HepG2 (cell line): ENCODE results near the gene UBE2O. TPM values are rescaled to one million over a fixed set of nuclear protein-coding genes. Genes with fewer than 3 reads are reported as not detected.

Experiments
- HIVEP1 ChIP-seq: sonication (generic); formaldehyde crosslinking; IDR thresholded peaks from 2 replicates; pipeline ENCODE4 v1.4.0; 2020; ENCODE audit warnings: mild to moderate bottlenecking, missing genetic modification reagents
- SOX6 ChIP-seq, 2 experiments: fragments of 450-650 bp in 1 of 2; sonication (generic) in 1 of 2; formaldehyde crosslinking in 1 of 2; IDR thresholded peaks; 2 replicates each; pipeline versions ENCODE4 v1.4.0 to v1.6.1; 2017 to 2020; ENCODE audit warnings: antibody characterized with exemption in 1 of 2, mild to moderate bottlenecking in 1 of 2, missing genetic modification reagents in 1 of 2
- ZBTB4 ChIP-seq: sonication (generic); formaldehyde crosslinking; IDR thresholded peaks from 2 replicates; pipeline ENCODE4 v1.4.0; 2020; ENCODE audit warnings: missing genetic modification reagents, mild to moderate bottlenecking, borderline replicate concordance
- ZFP36L2 ChIP-seq: sonication (generic); formaldehyde crosslinking; IDR thresholded peaks from 2 replicates; pipeline ENCODE4 v1.4.0; 2020; ENCODE audit warnings: missing genetic modification reagents
- ZNF639 ChIP-seq: conservative IDR thresholded peaks from 2 replicates; pipeline ENCODE4 v1.6.1; 2018; ENCODE audit warnings: missing genetic modification reagents
- ZNF75D ChIP-seq: sonication (generic); formaldehyde crosslinking; IDR thresholded peaks from 2 replicates; pipeline ENCODE4 v1.8.1; 2023; ENCODE audit warnings: missing genetic modification reagents, mild to moderate bottlenecking, borderline replicate concordance
- polyA plus RNA-seq, 8 experiments: library from polyadenylated mRNA; depleted of rRNA in 3 of 8; stranded (reverse) in 7 of 8; unstranded in 1 of 8; fragments of >200 nt; fragmentation: Illumina TruSeq in 4 of 8; extraction: Trizol in 4 of 8; gene quantifications; 2 replicates each; pipeline versions ENCODE4 v1.2.1 to v1.2.3, GENCODE V29; 2011 to 2016; ENCODE audit warnings: low read depth in 4 of 8, missing spikeins in 1 of 8, mixed read lengths in 1 of 8; ENCODE audit not compliant: insufficient read depth in 1 of 8
- total RNA-seq, 5 experiments: library from RNA; depleted of rRNA; stranded (reverse); fragments of >200 nt; fragmentation: Illumina TruSeq; extraction: Trizol; gene quantifications; 2 replicates each; pipeline ENCODE4 v1.2.3, GENCODE V29; 2016; ENCODE audit warnings: low read depth in 1 of 5
- TF ChIP-seq, protein P1 (sequence below): sonication (generic); formaldehyde crosslinking; IDR thresholded peaks from 2 replicates; pipeline ENCODE4 v1.9.0; 2022; ENCODE audit warnings: low read depth, missing genetic modification reagents
- TF ChIP-seq, protein P2 (sequence below): sonication (generic); formaldehyde crosslinking; IDR thresholded peaks from 2 replicates; pipeline ENCODE4 v1.4.0; 2020; ENCODE audit warnings: mild to moderate bottlenecking, missing genetic modification reagents, borderline replicate concordance
- TF ChIP-seq, protein P3 (sequence below), 2 experiments: sonication (generic) in 1 of 2; formaldehyde crosslinking in 1 of 2; IDR thresholded peaks; 2 replicates each; pipeline versions ENCODE4 v1.4.0 to v1.6.1; 2016 to 2020; ENCODE audit warnings: borderline replicate concordance in 1 of 2, low read depth in 1 of 2, mild to moderate bottlenecking in 1 of 2, missing genetic modification reagents in 1 of 2

Gene UBE2O
- total and polyA plus RNA-seq, 2 of the 13 experiments (the other 11 are each of a cell fraction or from before 2014, with no cell fraction given): 21.5 to 23.5 TPM

DNA sequence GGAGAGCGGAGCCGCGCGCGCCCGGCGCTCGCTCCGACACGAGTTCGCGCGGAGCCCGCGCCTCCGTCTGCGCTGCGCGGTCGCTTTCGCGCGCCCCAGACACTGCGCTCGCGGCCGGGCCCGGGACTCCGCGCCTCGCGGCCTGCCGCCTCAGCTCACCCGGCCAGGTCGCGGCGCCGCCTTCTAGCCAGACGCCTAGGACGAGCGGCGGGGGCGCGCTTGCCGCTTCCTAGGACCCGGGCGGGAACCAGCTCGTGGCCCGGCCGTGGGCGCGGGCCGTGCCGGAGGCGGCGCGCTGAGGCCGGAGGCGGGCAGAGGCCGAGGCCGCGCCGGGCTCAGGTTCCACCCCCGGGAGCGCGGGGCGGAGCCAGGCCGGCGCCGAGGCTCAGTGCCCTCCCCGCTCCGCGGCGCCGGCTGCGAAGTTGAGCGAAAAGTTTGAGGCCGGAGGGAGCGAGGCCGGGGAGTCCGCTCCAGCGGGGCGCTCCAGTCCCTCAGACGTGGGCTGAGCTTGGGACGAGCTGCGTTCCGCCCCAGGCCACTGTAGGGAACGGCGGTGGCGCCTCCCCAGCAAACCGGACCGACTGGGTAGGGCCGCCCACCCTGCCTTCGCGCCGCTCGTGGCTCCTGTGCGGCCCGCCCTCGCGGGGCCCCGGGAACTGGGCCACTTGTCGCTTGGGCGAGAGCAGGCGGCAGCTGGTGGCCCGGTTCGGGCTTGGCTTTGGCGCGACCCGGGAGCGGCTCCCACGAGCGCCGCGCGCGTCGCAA lies 68.5 kb downstream of the UBE2O start, which contains the start of gene SPHK1 (continued):
- TF ChIP-seq, protein P1, sequence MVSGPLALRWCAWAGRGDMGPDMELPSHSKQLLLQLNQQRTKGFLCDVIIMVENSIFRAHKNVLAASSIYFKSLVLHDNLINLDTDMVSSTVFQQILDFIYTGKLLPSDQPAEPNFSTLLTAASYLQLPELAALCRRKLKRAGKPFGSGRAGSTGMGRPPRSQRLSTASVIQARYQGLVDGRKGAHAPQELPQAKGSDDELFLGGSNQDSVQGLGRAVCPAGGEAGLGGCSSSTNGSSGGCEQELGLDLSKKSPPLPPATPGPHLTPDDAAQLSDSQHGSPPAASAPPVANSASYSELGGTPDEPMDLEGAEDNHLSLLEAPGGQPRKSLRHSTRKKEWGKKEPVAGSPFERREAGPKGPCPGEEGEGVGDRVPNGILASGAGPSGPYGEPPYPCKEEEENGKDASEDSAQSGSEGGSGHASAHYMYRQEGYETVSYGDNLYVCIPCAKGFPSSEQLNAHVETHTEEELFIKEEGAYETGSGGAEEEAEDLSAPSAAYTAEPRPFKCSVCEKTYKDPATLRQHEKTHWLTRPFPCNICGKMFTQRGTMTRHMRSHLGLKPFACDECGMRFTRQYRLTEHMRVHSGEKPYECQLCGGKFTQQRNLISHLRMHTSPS (CRISPR knock-in tag): peak; percentile 31; the same call in 1 of the 2 replicates
- TF ChIP-seq ZNF639 (peak; percentile 58; the same call in 1 of the 2 replicates), SOX6 (IDR thresholded peaks at IDR 0.05) (no peak), SOX6 (CRISPR knock-in tag; IDR thresholded peaks at IDR 0.05) (no peak), ZFP36L2 (CRISPR knock-in tag) (no peak), ZNF75D (CRISPR knock-in tag) (no peak), ZBTB4 (CRISPR knock-in tag) (no peak), HIVEP1 (CRISPR knock-in tag) (no peak; the same call in 1 of the 2 replicates)
- TF ChIP-seq, protein P2, sequence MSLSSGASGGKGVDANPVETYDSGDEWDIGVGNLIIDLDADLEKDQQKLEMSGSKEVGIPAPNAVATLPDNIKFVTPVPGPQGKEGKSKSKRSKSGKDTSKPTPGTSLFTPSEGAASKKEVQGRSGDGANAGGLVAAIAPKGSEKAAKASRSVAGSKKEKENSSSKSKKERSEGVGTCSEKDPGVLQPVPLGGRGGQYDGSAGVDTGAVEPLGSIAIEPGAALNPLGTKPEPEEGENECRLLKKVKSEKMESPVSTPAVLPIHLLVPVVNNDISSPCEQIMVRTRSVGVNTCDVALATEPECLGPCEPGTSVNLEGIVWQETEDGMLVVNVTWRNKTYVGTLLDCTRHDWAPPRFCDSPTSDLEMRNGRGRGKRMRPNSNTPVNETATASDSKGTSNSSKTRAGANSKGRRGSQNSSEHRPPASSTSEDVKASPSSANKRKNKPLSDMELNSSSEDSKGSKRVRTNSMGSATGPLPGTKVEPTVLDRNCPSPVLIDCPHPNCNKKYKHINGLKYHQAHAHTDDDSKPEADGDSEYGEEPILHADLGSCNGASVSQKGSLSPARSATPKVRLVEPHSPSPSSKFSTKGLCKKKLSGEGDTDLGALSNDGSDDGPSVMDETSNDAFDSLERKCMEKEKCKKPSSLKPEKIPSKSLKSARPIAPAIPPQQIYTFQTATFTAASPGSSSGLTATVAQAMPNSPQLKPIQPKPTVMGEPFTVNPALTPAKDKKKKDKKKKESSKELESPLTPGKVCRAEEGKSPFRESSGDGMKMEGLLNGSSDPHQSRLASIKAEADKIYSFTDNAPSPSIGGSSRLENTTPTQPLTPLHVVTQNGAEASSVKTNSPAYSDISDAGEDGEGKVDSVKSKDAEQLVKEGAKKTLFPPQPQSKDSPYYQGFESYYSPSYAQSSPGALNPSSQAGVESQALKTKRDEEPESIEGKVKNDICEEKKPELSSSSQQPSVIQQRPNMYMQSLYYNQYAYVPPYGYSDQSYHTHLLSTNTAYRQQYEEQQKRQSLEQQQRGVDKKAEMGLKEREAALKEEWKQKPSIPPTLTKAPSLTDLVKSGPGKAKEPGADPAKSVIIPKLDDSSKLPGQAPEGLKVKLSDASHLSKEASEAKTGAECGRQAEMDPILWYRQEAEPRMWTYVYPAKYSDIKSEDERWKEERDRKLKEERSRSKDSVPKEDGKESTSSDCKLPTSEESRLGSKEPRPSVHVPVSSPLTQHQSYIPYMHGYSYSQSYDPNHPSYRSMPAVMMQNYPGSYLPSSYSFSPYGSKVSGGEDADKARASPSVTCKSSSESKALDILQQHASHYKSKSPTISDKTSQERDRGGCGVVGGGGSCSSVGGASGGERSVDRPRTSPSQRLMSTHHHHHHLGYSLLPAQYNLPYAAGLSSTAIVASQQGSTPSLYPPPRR: peak; percentile 53; the same call in 1 of the 2 replicates
- TF ChIP-seq, protein P3, sequence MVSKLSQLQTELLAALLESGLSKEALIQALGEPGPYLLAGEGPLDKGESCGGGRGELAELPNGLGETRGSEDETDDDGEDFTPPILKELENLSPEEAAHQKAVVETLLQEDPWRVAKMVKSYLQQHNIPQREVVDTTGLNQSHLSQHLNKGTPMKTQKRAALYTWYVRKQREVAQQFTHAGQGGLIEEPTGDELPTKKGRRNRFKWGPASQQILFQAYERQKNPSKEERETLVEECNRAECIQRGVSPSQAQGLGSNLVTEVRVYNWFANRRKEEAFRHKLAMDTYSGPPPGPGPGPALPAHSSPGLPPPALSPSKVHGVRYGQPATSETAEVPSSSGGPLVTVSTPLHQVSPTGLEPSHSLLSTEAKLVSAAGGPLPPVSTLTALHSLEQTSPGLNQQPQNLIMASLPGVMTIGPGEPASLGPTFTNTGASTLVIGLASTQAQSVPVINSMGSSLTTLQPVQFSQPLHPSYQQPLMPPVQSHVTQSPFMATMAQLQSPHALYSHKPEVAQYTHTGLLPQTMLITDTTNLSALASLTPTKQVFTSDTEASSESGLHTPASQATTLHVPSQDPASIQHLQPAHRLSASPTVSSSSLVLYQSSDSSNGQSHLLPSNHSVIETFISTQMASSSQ (IDR thresholded peaks at IDR 0.05; ENCODE audit: low read depth): no peak
- TF ChIP-seq, protein P3 (CRISPR knock-in tag; IDR thresholded peaks at IDR 0.05; ENCODE audit: borderline replicate concordance): no peak; the same call in 1 of the 2 replicates
